Progenitor cell of endocrine pancreas (in vitro differentiated cells): Measurements from ENCODE around the gene TPM1. TPM values are rescaled to one million over a fixed set of nuclear protein-coding genes. Genes with fewer than 3 reads are reported as not detected.

Source experiments
- DNase-seq: peaks from one replicate; pipeline ENCODE4 v3.0.0; 2021; ENCODE audit warnings: low spot score; ENCODE audit not compliant: unreplicated experiment
- H3K27ac Mint-ChIP-seq: 2 replicates; pipeline ENCODE4 v1.8.0; 2021; ENCODE audit warnings: mild to moderate bottlenecking, moderate library complexity, mixed read lengths
- H3K27me3 Mint-ChIP-seq: 2 replicates; pipeline ENCODE4 v1.8.0; 2021; ENCODE audit warnings: mixed read lengths
- H3K36me3 Mint-ChIP-seq: 2 replicates; pipeline ENCODE4 v1.8.0; 2022; ENCODE audit warnings: mixed read lengths; ENCODE audit not compliant: insufficient read depth
- H3K4me1 Mint-ChIP-seq: 2 replicates; pipeline ENCODE4 v1.8.0; 2021; ENCODE audit warnings: low read depth, mixed read lengths
- H3K4me3 Mint-ChIP-seq: 2 replicates; pipeline ENCODE4 v1.8.0; 2021; ENCODE audit warnings: low read depth, mild to moderate bottlenecking, moderate library complexity, mixed read lengths
- H3K9me3 Mint-ChIP-seq: 2 replicates; pipeline ENCODE4 v1.8.0; 2021; ENCODE audit warnings: low read depth, mixed read lengths
- CTCF ChIP-seq: fragments of 200-600 bp; sonication (generic); IDR thresholded peaks from one replicate; pipeline ENCODE4 v1.5.0; 2021; ENCODE audit warnings: antibody characterized with exemption, mild to moderate bottlenecking; ENCODE audit not compliant: unreplicated experiment
- total RNA-seq: library from RNA; stranded (reverse); gene quantifications from 2 replicates; pipeline ENCODE4 v1.2.1, GENCODE V29; 2021

Gene TPM1
- total RNA-seq, 1 donor from 2014 or later, result 284 TPM

- peaks cover 9% of the 10 kb centered on the region for H3K27me3 Mint-ChIP-seq
- no peaks in the 10 kb centered on the region for H3K36me3 Mint-ChIP-seq
- TF ChIP-seq CTCF, result no peak
- no peaks in the 10 kb centered on the region for H3K9me3 Mint-ChIP-seq
- no peak overlapping the region for H3K4me3 Mint-ChIP-seq
- no peak for DNase-seq
- no peak overlapping the region for H3K27ac Mint-ChIP-seq
- H3K4me1 Mint-ChIP-seq, result peaks cover 30% of the 10 kb centered on the region
These were observed 35.4 kb downstream of the TPM1 start for GRCh38 chr15:63077952-63078351.

GRCh38 chr15:63079947-63080626 is 37.5 kb downstream of the TPM1 start:
- Mint-ChIP-seq H3K36me3 (no peaks in the 10 kb centered on the region), H3K4me1 (peaks cover 25% of the 10 kb centered on the region), H3K27me3 (peaks cover 9% of the 10 kb centered on the region), H3K4me3 (no peak overlapping the region), H3K27ac (no peak overlapping the region), H3K9me3 (no peaks in the 10 kb centered on the region)
- TF ChIP-seq CTCF, result no peak
- no peak for DNase-seq

- H3K4me3 Mint-ChIP-seq, result no peak overlapping the region
- no peaks in the 10 kb centered on the region for H3K36me3 Mint-ChIP-seq
- H3K9me3 Mint-ChIP-seq, result no peaks in the 10 kb centered on the region
- DNase-seq, result no peak
- no peak for TF ChIP-seq CTCF
- no peak overlapping the region for H3K27ac Mint-ChIP-seq
- peaks cover 25% of the 10 kb centered on the region for H3K4me1 Mint-ChIP-seq
- peaks cover 9% of the 10 kb centered on the region for H3K27me3 Mint-ChIP-seq
These were observed 38.2 kb downstream of the TPM1 start for GRCh38 chr15:63080634-63081250.

- Mint-ChIP-seq H3K27me3 (peaks cover 3% of the 10 kb centered on the region), H3K27ac (peak overlapping the region; percentile 88), H3K4me1 (peaks cover 26% of the 10 kb centered on the region), H3K4me3 (no peak overlapping the region), H3K9me3 (no peaks in the 10 kb centered on the region), H3K36me3 (no peaks in the 10 kb centered on the region)
- no peak for DNase-seq
- no peak for TF ChIP-seq CTCF
These were observed 39.8 kb downstream of the TPM1 start for GRCh38 chr15:63082366-63082765.

- Mint-ChIP-seq H3K4me1 (peaks cover 23% of the 10 kb centered on the region), H3K27ac (peak overlapping the region; percentile 69), H3K27me3 (no peaks in the 10 kb centered on the region), H3K9me3 (no peaks in the 10 kb centered on the region), H3K4me3 (no peak overlapping the region), H3K36me3 (no peaks in the 10 kb centered on the region)
- DNase-seq, result no peak
- no peak for TF ChIP-seq CTCF
These were observed 40.5 kb downstream of the TPM1 start for GRCh38 chr15:63083044-63083443.
